ENCODE results near the gene MCM3AP. TPM values are rescaled to one million over a fixed set of nuclear protein-coding genes. Genes with fewer than 3 reads are reported as not detected.
A peak's percentile ranks its signal among the peaks of the same experiment; 100 is the strongest.
"Not testable (repeated sequence)": the region's sequence is repeated elsewhere in the genome, so short reads cannot be mapped to it uniquely, and the experiment has no call there.

Gene MCM3AP
- total RNA-seq, 3 donors from 2014 or later = 134 to 144 (median 140) TPM

DNA sequence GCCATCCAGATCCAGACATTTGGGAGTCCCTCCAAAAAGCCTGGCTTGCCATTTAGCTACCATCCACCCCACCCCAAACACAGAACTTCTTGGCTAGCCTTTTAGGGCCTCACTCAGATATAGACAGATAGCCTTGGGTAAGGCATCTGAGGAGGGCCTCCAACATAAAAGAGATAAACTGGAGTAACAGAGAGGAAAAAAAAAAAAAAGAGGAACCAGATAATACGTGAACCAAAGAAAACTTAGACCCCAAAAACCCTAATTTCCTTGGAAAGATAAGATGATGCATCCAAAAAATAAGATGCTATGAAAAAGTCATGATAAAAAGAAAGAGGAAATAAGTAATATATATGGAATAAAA is 37.0 kb downstream of the MCM3AP start:
- no peaks in the 10 kb centered on the region for H3K27me3 Mint-ChIP-seq (ENCODE audit: low read depth)
- H3K4me3 Mint-ChIP-seq = no peak overlapping the region
- DNase-seq (no peak), ATAC-seq (no peak)
- peaks cover 21% of the 10 kb centered on the region for H3K4me1 Mint-ChIP-seq (ENCODE audit: low read depth)
- no peaks in the 10 kb centered on the region for H3K9me3 Mint-ChIP-seq
- peaks cover 35% of the 10 kb centered on the region for H3K36me3 Mint-ChIP-seq (ENCODE audit: insufficient read depth)

DNA sequence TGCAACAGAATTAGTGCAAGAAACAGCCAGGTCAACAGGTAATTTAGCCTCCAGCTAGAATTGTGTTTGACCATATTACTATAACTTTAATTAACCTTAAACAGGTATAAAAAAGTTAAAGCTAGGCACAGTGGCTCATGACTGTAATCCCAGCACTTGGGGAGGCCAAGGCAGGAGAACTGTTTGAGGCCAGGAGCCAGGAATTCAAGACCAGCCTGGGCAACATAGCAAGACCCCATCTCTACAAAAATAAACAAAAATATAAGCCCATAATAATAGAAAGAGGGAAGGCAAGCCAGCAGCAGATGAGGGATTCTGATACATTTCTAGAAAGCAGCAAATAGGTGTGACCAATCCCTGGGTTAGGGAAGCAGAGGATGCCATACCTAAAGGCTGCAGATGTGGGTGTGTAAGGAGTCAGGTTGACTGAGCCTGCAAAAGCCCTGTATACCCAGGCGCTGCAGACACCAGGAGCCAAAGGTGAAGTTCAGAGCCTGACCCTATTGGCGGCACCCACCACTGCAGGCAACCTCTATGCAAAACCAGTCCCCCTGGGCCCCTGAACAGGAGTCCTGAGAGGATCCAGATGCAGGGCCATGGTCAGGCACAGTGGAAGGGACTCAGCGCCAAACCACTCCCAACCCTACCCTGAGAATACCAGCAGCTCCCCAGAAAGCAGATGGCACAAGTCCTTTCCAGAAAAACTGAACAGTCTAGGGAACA is 37.6 kb downstream of the MCM3AP start:
- Mint-ChIP-seq H3K4me1 (ENCODE audit: low read depth) (peaks cover 17% of the 10 kb centered on the region), H3K9me3 (no peaks in the 10 kb centered on the region), H3K36me3 (ENCODE audit: insufficient read depth) (peaks cover 36% of the 10 kb centered on the region), H3K27me3 (ENCODE audit: low read depth) (no peaks in the 10 kb centered on the region), H3K4me3 (no peak overlapping the region)
- ATAC-seq (no peak), DNase-seq (no peak)

DNA sequence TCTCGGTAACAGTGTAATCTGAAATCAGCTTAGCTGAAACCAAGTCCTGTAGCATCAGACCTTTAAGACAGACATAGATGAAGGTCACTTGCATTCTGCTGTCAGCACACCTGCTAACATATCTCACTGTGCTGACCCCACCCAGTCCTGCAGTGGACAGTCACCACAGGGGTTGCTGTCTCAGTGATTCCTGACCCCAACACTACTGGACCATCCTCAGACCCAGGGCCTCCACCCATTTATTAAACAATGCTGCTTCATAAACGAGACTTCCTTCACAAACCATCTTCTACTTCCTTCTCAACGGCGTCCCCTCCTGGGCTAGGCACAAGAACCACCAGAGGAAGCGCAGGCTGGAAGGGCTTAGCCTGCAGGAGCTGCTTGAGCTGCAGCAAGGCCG is 39.1 kb downstream of the MCM3AP start:
- H3K9me3 Mint-ChIP-seq = no peaks in the 10 kb centered on the region
- no peaks in the 10 kb centered on the region for H3K27me3 Mint-ChIP-seq (ENCODE audit: low read depth)
- peaks cover 15% of the 10 kb centered on the region for H3K4me1 Mint-ChIP-seq (ENCODE audit: low read depth)
- ATAC-seq (no peak), DNase-seq (no peak)
- no peak overlapping the region for H3K4me3 Mint-ChIP-seq
- peaks cover 39% of the 10 kb centered on the region for H3K36me3 Mint-ChIP-seq (ENCODE audit: insufficient read depth)

DNA sequence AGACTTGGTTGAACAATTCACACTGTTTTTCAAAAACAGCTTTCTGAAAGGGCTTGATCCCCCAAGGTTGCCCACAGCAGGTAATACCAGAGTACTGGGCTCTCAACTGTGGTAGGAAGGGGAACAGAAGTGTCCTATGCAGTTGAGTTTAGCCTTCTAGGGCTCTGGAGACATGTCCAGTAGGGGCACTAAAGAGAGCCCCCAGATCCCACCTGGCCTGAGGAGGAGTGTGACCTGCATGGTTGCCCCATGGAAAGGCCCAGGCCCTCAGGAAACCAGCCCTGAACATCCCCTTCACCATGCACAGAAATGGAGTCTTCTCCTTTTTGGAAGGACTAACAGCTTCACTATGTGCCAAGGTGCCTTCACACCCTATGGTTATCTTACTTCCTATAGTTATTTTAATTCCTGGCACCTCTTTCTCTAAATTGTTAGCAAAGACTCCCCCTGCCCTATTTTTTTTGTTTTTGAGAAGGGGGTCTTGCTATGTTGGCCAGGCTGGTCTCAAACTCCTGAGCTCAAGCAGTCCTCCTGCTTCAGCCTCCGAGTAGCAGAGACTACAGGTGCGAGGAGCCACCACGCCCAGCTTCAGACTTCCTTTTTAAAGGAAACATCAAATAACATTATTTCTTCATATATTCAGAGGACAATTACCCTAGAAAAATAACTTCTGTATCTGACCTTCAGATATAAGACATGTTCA is 40.0 kb downstream of the MCM3AP start:
- Mint-ChIP-seq H3K4me3 (no peak overlapping the region), H3K4me1 (ENCODE audit: low read depth) (peaks cover 7% of the 10 kb centered on the region), H3K36me3 (ENCODE audit: insufficient read depth) (peaks cover 40% of the 10 kb centered on the region)

DNA sequence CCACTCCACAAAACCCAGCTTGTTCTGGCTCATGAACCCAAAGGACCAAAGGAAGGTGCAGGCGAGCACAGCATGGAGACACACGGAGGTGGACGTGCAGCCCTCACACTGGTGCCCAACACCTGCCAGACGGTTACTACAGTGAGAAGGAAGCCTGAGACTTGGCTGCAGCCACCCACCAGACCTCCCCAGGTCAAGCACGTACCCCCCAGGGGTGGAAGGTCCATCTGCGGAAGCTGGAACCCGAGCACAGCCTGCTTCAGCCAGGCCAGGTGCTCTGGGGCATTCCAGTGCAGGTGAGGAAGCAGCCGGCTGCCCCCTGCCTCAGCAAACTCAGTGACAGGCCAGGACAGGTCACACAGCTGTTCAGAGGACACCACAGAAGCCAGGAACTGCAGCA is 40.8 kb downstream of the MCM3AP start:
- DNase-seq (no peak), ATAC-seq (no peak)
- no peaks in the 10 kb centered on the region for H3K9me3 Mint-ChIP-seq
- H3K4me3 Mint-ChIP-seq = no peak overlapping the region
- H3K36me3 Mint-ChIP-seq (ENCODE audit: insufficient read depth) = peaks cover 37% of the 10 kb centered on the region
- no peaks in the 10 kb centered on the region for H3K27me3 Mint-ChIP-seq (ENCODE audit: low read depth)
- no peaks in the 10 kb centered on the region for H3K4me1 Mint-ChIP-seq (ENCODE audit: low read depth)

More for the DNA sequence above, 40.0 kb downstream of the MCM3AP start:
- ATAC-seq (no peak), DNase-seq (no peak)
- H3K27me3 Mint-ChIP-seq (ENCODE audit: low read depth) = no peaks in the 10 kb centered on the region
- no peaks in the 10 kb centered on the region for H3K9me3 Mint-ChIP-seq

DNA sequence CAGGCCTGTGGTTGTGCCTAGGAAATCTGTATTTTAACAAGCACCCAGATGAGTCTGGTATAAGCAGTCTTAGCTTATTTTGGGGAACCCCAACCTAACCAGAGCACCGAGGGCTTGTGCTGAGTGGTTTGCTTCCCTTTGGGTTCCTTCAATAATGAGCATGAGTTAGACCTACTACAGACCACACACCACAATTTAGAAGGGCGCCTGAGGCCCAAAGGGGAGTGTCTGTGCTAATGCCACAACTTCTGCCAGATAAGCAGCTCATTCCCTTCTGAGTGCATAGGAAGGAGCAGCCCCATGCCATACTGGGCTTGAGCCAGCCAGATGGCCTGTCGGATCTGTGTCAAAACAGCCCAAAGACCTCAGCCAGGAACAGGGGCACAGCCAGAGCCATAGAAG is 41.5 kb downstream of the MCM3AP start:
- DNase-seq (no peak), ATAC-seq (no peak)
- Mint-ChIP-seq H3K36me3 (ENCODE audit: insufficient read depth) (peaks cover 42% of the 10 kb centered on the region), H3K4me1 (ENCODE audit: low read depth) (no peaks in the 10 kb centered on the region), H3K4me3 (no peak overlapping the region), H3K9me3 (no peaks in the 10 kb centered on the region), H3K27me3 (ENCODE audit: low read depth) (no peaks in the 10 kb centered on the region)

DNA sequence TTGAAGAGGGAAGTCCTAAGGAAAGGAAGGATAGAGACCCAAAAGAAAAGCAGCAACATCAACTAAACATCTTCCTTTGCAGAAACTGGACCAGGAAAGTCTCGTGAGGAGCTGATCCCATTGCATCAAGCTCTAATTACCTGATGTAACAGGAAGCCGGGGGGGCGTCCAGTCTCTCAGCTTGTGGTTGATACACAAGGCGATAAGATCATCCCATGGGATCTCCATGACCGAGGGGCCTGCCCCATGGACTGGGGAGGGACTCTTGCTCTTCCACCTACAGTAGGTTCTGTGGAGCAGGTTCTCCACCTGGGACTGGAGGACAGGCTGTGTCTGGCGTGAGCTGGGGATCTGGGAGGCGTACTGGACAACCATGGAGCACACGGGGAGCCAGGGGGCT is 42.1 kb downstream of the MCM3AP start:
- no peaks in the 10 kb centered on the region for H3K9me3 Mint-ChIP-seq
- ATAC-seq (no peak), DNase-seq (no peak)
- H3K27me3 Mint-ChIP-seq (ENCODE audit: low read depth) = no peaks in the 10 kb centered on the region
- no peaks in the 10 kb centered on the region for H3K4me1 Mint-ChIP-seq (ENCODE audit: low read depth)
- H3K4me3 Mint-ChIP-seq = no peak overlapping the region
- H3K36me3 Mint-ChIP-seq (ENCODE audit: insufficient read depth) = peaks cover 42% of the 10 kb centered on the region

DNA sequence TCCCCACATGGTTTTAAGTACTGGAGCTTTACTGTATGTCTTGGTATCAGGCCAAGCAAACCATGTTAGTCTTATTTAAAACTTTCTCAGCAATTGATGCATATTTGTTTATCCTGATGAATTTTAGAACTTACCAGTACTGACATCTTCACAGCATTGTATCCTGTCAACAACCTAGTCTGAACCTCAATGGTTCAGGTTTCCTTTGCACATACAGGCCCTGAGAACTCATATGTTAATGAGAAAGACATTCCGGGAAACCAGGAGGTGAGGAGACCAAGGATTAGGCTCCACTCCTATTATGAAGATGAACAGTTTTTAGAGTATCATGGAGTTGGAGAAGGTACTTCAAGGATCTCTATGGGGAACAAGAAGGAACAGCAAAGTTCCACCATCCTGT is 43.8 kb downstream of the MCM3AP start:
- peaks cover 38% of the 10 kb centered on the region for H3K36me3 Mint-ChIP-seq (ENCODE audit: insufficient read depth)
- not testable (repeated sequence) for ATAC-seq, H3K9me3 Mint-ChIP-seq

DNA sequence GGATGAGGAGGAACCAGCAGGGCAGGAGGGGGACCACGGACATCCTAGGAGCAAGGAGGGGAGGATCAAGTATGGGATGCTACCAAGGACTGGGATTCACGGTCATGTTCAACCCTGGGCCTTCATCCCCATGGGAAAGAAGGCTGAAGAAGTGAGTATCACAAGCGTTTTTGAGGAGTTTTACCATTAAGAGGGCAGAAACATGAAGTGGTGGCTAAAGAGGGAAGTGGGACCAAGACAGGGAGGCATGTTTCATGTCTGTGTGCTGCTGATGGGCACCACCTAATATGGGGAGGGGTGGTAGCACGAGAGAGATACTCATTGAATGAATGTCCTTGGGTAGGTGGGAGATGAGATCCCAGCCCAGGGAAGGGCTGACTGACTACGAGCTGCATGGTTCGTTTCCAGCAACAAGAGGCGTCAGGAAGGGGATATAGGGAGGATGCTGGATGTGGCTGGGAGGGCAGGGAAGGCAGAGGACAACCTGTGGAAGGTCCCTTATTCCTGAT is 45.5 kb downstream of the MCM3AP start:
- DNase-seq = no peak
- no peak for ATAC-seq
- peaks cover 42% of the 10 kb centered on the region for H3K36me3 Mint-ChIP-seq (ENCODE audit: insufficient read depth)
- H3K4me1 Mint-ChIP-seq (ENCODE audit: low read depth) = no peaks in the 10 kb centered on the region
- H3K27me3 Mint-ChIP-seq (ENCODE audit: low read depth) = no peaks in the 10 kb centered on the region
- H3K9me3 Mint-ChIP-seq = no peaks in the 10 kb centered on the region
- H3K4me3 Mint-ChIP-seq = no peak overlapping the region

More for the DNA sequence above, 43.8 kb downstream of the MCM3AP start:
- H3K27me3 Mint-ChIP-seq (ENCODE audit: low read depth); H3K4me1 Mint-ChIP-seq (ENCODE audit: low read depth); DNase-seq; H3K4me3 Mint-ChIP-seq: not testable (repeated sequence)

DNA sequence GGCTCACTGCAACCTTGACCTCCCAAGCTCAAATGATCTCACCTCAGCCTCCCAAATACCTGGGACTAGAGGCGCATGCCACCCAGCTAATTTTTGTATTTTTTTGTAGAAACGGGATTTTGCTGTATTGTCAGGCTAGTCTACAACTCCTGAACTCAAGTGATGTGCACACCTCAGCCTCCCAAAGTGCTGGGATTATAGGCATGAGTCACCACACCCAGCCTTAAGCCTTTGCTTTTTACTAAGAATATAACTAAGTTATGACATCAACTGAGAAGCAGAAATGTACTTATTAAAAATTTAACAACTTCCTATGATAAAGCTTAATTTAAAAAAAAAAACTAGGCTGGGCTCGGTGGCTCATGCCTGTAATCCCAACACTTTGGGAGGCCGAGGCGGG is 47.9 kb downstream of the MCM3AP start:
- ATAC-seq = no peak
- H3K27me3 Mint-ChIP-seq (ENCODE audit: low read depth) = no peaks in the 10 kb centered on the region
- DNase-seq = no peak
- no peak overlapping the region for H3K4me3 Mint-ChIP-seq
- no peaks in the 10 kb centered on the region for H3K9me3 Mint-ChIP-seq
- peaks cover 13% of the 10 kb centered on the region for H3K4me1 Mint-ChIP-seq (ENCODE audit: low read depth)
- peaks cover 54% of the 10 kb centered on the region for H3K36me3 Mint-ChIP-seq (ENCODE audit: insufficient read depth)

DNA sequence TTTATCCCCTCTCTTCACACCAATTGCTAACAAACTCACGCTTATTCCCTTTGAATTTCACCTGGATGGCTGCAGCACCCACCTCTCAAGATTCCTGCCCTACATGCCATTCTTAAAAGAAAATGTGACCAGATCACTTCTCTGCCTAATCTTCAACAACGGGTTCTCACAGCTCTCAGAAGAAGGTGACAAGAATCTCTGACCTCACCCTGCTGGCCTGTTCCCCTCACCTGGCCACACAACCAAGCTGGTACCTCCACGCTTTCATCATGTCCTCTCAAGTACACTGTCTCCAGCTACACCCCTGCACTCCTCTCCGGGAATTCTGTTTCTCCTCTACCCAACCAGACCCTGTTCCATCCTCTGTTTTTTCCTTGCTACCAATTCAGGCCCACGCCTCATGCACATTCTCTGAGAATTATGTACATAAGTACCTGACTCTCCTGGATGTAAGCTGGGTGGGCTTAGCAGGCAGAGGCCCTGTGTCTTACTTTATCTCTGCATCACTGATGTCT is 50.9 kb downstream of the MCM3AP start:
- Mint-ChIP-seq H3K9me3 (no peaks in the 10 kb centered on the region), H3K36me3 (ENCODE audit: insufficient read depth) (peaks cover 46% of the 10 kb centered on the region), H3K4me3 (no peak overlapping the region), H3K4me1 (ENCODE audit: low read depth) (peaks cover 28% of the 10 kb centered on the region), H3K27me3 (ENCODE audit: low read depth) (no peaks in the 10 kb centered on the region)
- ATAC-seq = no peak
- DNase-seq = no peak

DNA sequence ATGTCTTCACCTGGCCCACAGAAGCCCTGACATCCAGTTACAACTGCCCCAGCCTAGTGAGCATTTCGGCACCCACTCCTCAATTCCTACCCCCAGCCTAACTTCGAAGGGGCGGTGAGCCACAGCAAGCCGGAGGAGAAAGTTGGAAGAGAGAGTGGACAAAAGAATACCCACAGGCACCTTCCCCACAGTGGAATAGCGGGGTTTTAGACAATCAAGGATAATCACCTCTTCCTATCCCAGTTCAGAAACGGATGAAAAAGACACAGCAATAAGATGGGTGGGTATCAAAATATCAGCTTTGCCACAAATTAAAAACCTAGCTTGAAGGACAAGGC is 55.5 kb downstream of the MCM3AP start:
- no peak for DNase-seq
- no peaks in the 10 kb centered on the region for H3K27me3 Mint-ChIP-seq (ENCODE audit: low read depth)
- no peak for ATAC-seq
- H3K4me1 Mint-ChIP-seq (ENCODE audit: low read depth) = peaks cover 48% of the 10 kb centered on the region
- H3K4me3 Mint-ChIP-seq = peak overlapping the region; percentile 90
- no peaks in the 10 kb centered on the region for H3K9me3 Mint-ChIP-seq
- peaks cover 27% of the 10 kb centered on the region for H3K36me3 Mint-ChIP-seq (ENCODE audit: insufficient read depth)

DNA sequence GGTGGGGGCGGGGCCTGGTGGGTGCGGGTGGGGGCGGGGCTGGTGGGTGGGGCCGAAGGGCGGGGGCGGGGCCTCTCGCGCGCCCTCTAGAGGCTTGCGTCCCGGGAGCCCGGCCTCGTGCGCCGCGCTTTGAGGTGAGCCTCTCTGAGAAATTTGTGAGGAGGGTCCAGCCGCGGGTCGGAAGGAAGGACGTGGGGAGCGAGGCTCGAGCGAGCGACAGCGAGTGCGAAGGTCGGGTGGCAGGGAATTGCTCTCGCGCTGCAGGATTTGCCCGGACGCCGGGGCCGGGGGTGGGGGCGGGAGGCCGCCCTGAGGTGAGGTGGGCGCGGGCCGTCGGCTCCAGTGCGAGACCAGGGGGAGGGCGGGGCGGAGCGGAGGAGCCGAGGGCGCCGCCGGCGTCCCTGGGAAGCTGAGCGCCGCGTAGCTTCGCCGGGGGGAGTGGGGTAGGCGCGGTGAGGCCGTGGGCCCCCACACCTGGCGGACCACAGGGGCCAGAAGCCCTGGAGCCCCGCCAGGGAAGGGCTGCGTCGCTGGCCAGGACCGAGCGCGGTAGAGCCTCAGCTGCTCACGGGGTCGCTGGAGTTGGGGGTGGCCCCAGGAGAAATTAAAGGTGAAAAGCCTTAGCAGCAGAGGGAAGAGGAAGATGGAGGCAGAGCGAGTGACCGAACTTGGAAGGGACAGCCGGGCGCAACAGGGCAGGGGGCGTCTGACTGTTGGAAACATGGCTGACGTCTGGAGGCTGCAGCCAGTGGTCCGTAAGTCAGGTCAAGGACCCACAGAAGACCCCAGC is 56.1 kb downstream of the MCM3AP start:
- H3K4me1 Mint-ChIP-seq (ENCODE audit: low read depth) = peaks cover 43% of the 10 kb centered on the region
- no peak for DNase-seq

DNA sequence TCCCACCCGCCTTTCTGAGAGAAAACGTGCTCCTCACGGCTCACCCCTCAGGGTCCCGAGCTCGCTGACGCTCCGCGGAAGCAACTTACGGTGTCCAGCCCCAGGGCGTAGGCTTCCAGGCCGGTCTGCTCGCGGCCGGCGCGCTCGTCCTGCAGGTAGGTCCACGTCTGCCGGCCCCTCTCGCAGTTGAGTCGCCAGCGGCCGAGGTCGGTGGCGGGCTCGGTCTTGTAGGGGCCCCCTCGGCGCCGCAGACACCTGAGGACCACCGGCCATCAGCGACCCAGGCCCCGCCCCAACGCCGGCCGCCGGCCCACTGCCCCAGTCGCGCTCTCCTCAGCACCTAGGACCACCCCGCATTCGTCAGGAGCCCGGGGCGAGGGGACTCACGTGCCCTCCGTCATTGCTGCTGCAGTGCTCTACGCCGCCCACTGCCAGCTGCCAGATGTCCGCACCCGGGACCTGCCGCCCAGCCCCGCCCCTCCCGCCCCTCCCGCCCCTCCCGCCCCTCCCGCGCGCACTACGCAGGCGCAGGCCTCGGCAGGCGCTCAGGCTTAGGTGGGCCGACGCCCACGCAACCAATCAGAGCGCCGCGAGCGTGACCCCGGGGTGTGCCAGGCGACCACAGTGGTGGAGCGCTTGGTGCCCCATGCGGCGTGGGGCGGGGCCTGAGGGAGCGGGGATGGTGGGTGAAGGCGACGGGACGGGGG is 56.9 kb downstream of the MCM3AP start, which contains the start of gene LSS:
LSS (minus strand) TSS at position 430 of the 707 bp plus-strand sequence; CDS start at position 401, 29 bp downstream.
- H3K27me3 Mint-ChIP-seq (ENCODE audit: low read depth) = no peaks in the 10 kb centered on the region
- peaks cover 13% of the 10 kb centered on the region for H3K36me3 Mint-ChIP-seq (ENCODE audit: insufficient read depth)
- no peaks in the 10 kb centered on the region for H3K9me3 Mint-ChIP-seq
- ATAC-seq (peak; percentile 91 to 95), DNase-seq (peak; percentile 98)
- H3K4me1 Mint-ChIP-seq (ENCODE audit: low read depth) = peaks cover 35% of the 10 kb centered on the region
- peak within 1 kb of the TSS; percentile 90 for H3K4me3 Mint-ChIP-seq

More for the DNA sequence above, 56.1 kb downstream of the MCM3AP start:
- no peaks in the 10 kb centered on the region for H3K9me3 Mint-ChIP-seq
- peak overlapping the region; percentile 90 for H3K4me3 Mint-ChIP-seq
- H3K27me3 Mint-ChIP-seq (ENCODE audit: low read depth) = no peaks in the 10 kb centered on the region
- peak; percentile 48 to 53 for ATAC-seq
- peaks cover 21% of the 10 kb centered on the region for H3K36me3 Mint-ChIP-seq (ENCODE audit: insufficient read depth)

Measured in activated T-cell treated with anti-CD3 and anti-CD28 coated beads, Interleukin-2, amount 50 U/mL, for 4 hours (primary cell).